H9 (cell line): ENCODE data around the gene XG. TPM values are rescaled to one million over a fixed set of nuclear protein-coding genes. Genes with fewer than 3 reads are reported as not detected.

Source experiments
- DNase-seq: peaks from one replicate; pipeline ENCODE4 v3.0.0-alpha.2; 2017
- H2AFZ ChIP-seq: one replicate; pipeline ENCODE4 v1.6.1; 2013; ENCODE audit warnings: mild to moderate bottlenecking, low read length, control low read depth, moderate library complexity
- H2AK5ac ChIP-seq: 2 replicates; pipeline ENCODE4 v1.6.1; 2013; ENCODE audit warnings: low read length, control low read depth, mixed read lengths; ENCODE audit not compliant: insufficient read length
- H2BK120ac ChIP-seq: one replicate; pipeline ENCODE4 v1.6.1; 2013; ENCODE audit warnings: low read depth, mild to moderate bottlenecking, low read length, control low read depth, inconsistent platforms; ENCODE audit not compliant: poor library complexity, severe bottlenecking
- H2BK12ac ChIP-seq: 2 replicates; pipeline ENCODE4 v1.6.1; 2013; ENCODE audit warnings: low read length, control low read depth, mixed read lengths, low read depth; ENCODE audit not compliant: insufficient read length
- H2BK15ac ChIP-seq: 2 replicates; pipeline ENCODE4 v1.6.1; 2013; ENCODE audit warnings: low read depth, low read length, control low read depth
- H2BK20ac ChIP-seq: one replicate; pipeline ENCODE4 v1.6.1; 2013; ENCODE audit warnings: low read depth, mild to moderate bottlenecking, low read length, control low read depth, inconsistent platforms; ENCODE audit not compliant: poor library complexity, severe bottlenecking
- H2BK5ac ChIP-seq: 2 replicates; pipeline ENCODE4 v1.6.1; 2013; ENCODE audit warnings: low read length, control low read depth, mixed read lengths; ENCODE audit not compliant: insufficient read length
- H3K14ac ChIP-seq: 2 replicates; pipeline ENCODE4 v1.6.1; 2013; ENCODE audit warnings: low read length, control low read depth; ENCODE audit not compliant: insufficient read depth
- H3K18ac ChIP-seq: 2 replicates; pipeline ENCODE4 v1.6.1; 2013; ENCODE audit warnings: low read depth, mild to moderate bottlenecking, mixed read lengths, low read length, control low read depth; ENCODE audit not compliant: insufficient read length
- H3K23ac ChIP-seq: 2 replicates; pipeline ENCODE4 v1.6.1; 2013; ENCODE audit warnings: low read length, control low read depth, mixed read lengths, low read depth; ENCODE audit not compliant: insufficient read length
- H3K23me2 ChIP-seq: 2 replicates; pipeline ENCODE4 v1.6.1; 2013; ENCODE audit warnings: low read depth, mild to moderate bottlenecking, mixed read lengths, low read length, control low read depth; ENCODE audit not compliant: insufficient read length, poor library complexity, severe bottlenecking
- H3K27ac ChIP-seq: 2 replicates; pipeline ENCODE4 v1.5.1; 2013; ENCODE audit warnings: low read length, control low read depth, mixed read lengths, low read depth; ENCODE audit not compliant: insufficient read length
- H3K27me3 ChIP-seq: 2 replicates; pipeline ENCODE4 v1.6.1; 2013; ENCODE audit warnings: low read length, control low read depth, inconsistent platforms; ENCODE audit not compliant: insufficient read depth
- H3K4ac ChIP-seq: 2 replicates; pipeline ENCODE4 v1.6.1; 2013; ENCODE audit warnings: low read depth, mild to moderate bottlenecking, control low read depth, inconsistent platforms, low read length, moderate library complexity
- H3K4me1 ChIP-seq: 2 replicates; pipeline ENCODE4 v1.6.1; 2013; ENCODE audit warnings: low read length, control low read depth, inconsistent platforms; ENCODE audit not compliant: insufficient read depth
- H3K4me2 ChIP-seq: 2 replicates; pipeline ENCODE4 v1.6.1; 2013; ENCODE audit warnings: low read length, control low read depth, mixed read lengths; ENCODE audit not compliant: insufficient read length, insufficient read depth
- H3K56ac ChIP-seq: 2 replicates; pipeline ENCODE4 v1.6.1; 2013; ENCODE audit warnings: low read depth, mild to moderate bottlenecking, mixed read lengths, low read length, control low read depth; ENCODE audit not compliant: insufficient read length
- H3K79me1 ChIP-seq: 2 replicates; pipeline ENCODE4 v1.6.1; 2013; ENCODE audit warnings: low read depth, mild to moderate bottlenecking, moderate library complexity, low read length, control low read depth, inconsistent platforms; ENCODE audit not compliant: insufficient read depth, poor library complexity, severe bottlenecking
- H3K79me2 ChIP-seq: 2 replicates; pipeline ENCODE4 v1.6.1; 2013; ENCODE audit warnings: low read length, control low read depth, inconsistent platforms; ENCODE audit not compliant: insufficient read depth
- H3K9ac ChIP-seq: 2 replicates; pipeline ENCODE4 v1.6.1; 2013; ENCODE audit warnings: low read length, control low read depth, mixed read lengths; ENCODE audit not compliant: insufficient read length; ENCODE audit errors: extremely low read depth
- H3K9me3 ChIP-seq: one replicate; pipeline ENCODE4 v1.6.1; 2013; ENCODE audit warnings: low read depth, low read length, inconsistent platforms; ENCODE audit not compliant: control insufficient read depth
- H3T11ph ChIP-seq: one replicate; pipeline ENCODE4 v1.6.1; 2013; ENCODE audit warnings: mild to moderate bottlenecking, low read length, control low read depth, inconsistent platforms
- H4K20me1 ChIP-seq: one replicate; pipeline ENCODE4 v1.6.1; 2013; ENCODE audit not compliant: control insufficient read depth, insufficient read length, insufficient read depth
- H4K5ac ChIP-seq: 2 replicates; pipeline ENCODE4 v1.6.1; 2013; ENCODE audit warnings: low read depth, mild to moderate bottlenecking, mixed read lengths, low read length, control low read depth; ENCODE audit not compliant: insufficient read length
- H4K8ac ChIP-seq: replicated peaks from 2 replicates; pipeline ENCODE4 v1.6.1; 2013; ENCODE audit warnings: low read length, control low read depth, mixed read lengths, low read depth; ENCODE audit not compliant: insufficient read length
- H4K91ac ChIP-seq: 2 replicates; pipeline ENCODE4 v1.6.1; 2013; ENCODE audit warnings: low read depth, mild to moderate bottlenecking, moderate library complexity, mixed read lengths, low read length, control low read depth; ENCODE audit not compliant: insufficient read length
- H3K27ac Mint-ChIP-seq, 3 experiments: 2 replicates in 2 of 3; 3 replicates in 1 of 3; pipeline ENCODE4 v1.8.0; 2020 to 2021; ENCODE audit warnings: mixed read lengths in 3 of 3, mild to moderate bottlenecking in 1 of 3, moderate library complexity in 1 of 3
- H3K27me3 Mint-ChIP-seq: 2 replicates; pipeline ENCODE4 v1.8.0; 2021; ENCODE audit warnings: low read depth, mild to moderate bottlenecking, moderate library complexity, mixed read lengths
- H3K36me3 Mint-ChIP-seq, 3 experiments: 2 replicates in 2 of 3; 3 replicates in 1 of 3; pipeline ENCODE4 v1.8.0; 2020 to 2021; ENCODE audit warnings: low read depth in 3 of 3, mixed read lengths in 3 of 3; ENCODE audit not compliant: insufficient read depth in 1 of 3
- H3K4me1 Mint-ChIP-seq, 2 experiments: 2 replicates each; pipeline ENCODE4 v1.8.0; 2020; ENCODE audit warnings: mixed read lengths in 2 of 2
- H3K4me3 Mint-ChIP-seq, 2 experiments: 2 replicates in 1 of 2; 3 replicates in 1 of 2; pipeline ENCODE4 v1.8.0; 2020 to 2021; ENCODE audit warnings: mild to moderate bottlenecking in 2 of 2, mixed read lengths in 2 of 2, moderate library complexity in 1 of 2
- H3K9me3 Mint-ChIP-seq, 2 experiments: 2 replicates in 1 of 2; 3 replicates in 1 of 2; pipeline ENCODE4 v1.8.0; 2020; ENCODE audit warnings: mild to moderate bottlenecking in 2 of 2, mixed read lengths in 2 of 2, moderate library complexity in 1 of 2
- WGBS: extraction: QIAGEN DNeasy Blood & Tissue Kit; methylation state at CpG from one replicate; pipeline ENCODE4 v1.1.7; 2013; ENCODE audit warnings: missing lambda C conversion rate, low lambda C conversion rate, mixed read lengths; ENCODE audit not compliant: insufficient read length; ENCODE audit errors: extremely low coverage; 5-methylcytosine and 5-hydroxymethylcytosine counted together
- total RNA-seq: library from RNA; stranded (reverse); gene quantifications from 2 replicates; pipeline ENCODE4 v1.2.1, GENCODE V29; 2021
- TF ChIP-seq, protein P1 (sequence below): fragments of 200-600 bp; sonication (generic); conservative IDR thresholded peaks from 3 replicates; pipeline ENCODE4 v1.8.0; 2021; ENCODE audit warnings: antibody characterized with exemption, mild to moderate bottlenecking

The XG gene
- total RNA-seq, 1 experiment from 2014 or later, result 1.1 TPM

DNA sequence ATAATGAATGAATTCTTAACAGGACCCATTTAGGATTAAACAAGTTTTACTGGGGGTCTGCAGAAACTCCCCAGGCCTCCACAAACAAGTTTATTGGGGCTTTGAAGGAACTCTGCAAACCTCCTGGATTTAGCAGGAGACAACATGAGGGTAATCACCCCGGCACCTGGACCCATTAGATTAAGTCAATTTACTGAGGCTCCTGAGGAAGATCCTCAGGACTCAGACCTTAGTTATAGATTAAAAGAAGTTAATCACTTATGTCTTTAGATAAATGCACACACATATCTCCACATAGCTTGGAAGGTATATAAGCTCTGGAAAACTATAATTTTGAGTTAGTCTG, 29.4 kb downstream of the XG start:
- Histone ChIP-seq H3K23me2 (no peaks in the 10 kb centered on the region), H2AFZ (no peak overlapping the region), H4K8ac (no peak overlapping the region), H3K4me1 (peaks cover 4% of the 10 kb centered on the region; the same call in 1 of the 2 replicates), H3K23ac (no peak overlapping the region), H2BK20ac (no peak overlapping the region), H3T11ph (no peak overlapping the region), H2BK12ac (no peak overlapping the region), H2BK15ac (no peak overlapping the region), H3K79me1 (no peaks in the 10 kb centered on the region), H3K9me3 (no peaks in the 10 kb centered on the region), H3K79me2 (no peaks in the 10 kb centered on the region), H2BK5ac (no peak overlapping the region), H4K91ac (no peak overlapping the region), H4K5ac (no peak overlapping the region), H3K4ac (no peak overlapping the region), H3K18ac (no peak overlapping the region), H3K4me2 (no peak overlapping the region), H4K20me1 (no peaks in the 10 kb centered on the region), H3K27me3 (no peaks in the 10 kb centered on the region), H3K9ac (no peak overlapping the region), H2AK5ac (no peak overlapping the region), H3K27ac (peak overlapping the region; percentile 72), H3K14ac (no peak overlapping the region), H2BK120ac (no peak overlapping the region), H3K56ac (no peak overlapping the region)
- WGBS, result no CpG with 5 or more reads among the region's 1 CpG
- Mint-ChIP-seq H3K27ac (peak overlapping the region; percentile 89 to 99 (median 98)), H3K4me1 (peaks cover 57 to 69% of the 10 kb centered on the region in 2 experiments), H3K27me3 (no peaks in the 10 kb centered on the region), H3K9me3 (no peaks in the 10 kb centered on the region), H3K36me3 (peaks cover 0 to 2% (median 0%) of the 10 kb centered on the region in 3 experiments; a peak in 1 of 7 replicates), H3K4me3 (no peak overlapping the region)
- TF ChIP-seq, protein P1, sequence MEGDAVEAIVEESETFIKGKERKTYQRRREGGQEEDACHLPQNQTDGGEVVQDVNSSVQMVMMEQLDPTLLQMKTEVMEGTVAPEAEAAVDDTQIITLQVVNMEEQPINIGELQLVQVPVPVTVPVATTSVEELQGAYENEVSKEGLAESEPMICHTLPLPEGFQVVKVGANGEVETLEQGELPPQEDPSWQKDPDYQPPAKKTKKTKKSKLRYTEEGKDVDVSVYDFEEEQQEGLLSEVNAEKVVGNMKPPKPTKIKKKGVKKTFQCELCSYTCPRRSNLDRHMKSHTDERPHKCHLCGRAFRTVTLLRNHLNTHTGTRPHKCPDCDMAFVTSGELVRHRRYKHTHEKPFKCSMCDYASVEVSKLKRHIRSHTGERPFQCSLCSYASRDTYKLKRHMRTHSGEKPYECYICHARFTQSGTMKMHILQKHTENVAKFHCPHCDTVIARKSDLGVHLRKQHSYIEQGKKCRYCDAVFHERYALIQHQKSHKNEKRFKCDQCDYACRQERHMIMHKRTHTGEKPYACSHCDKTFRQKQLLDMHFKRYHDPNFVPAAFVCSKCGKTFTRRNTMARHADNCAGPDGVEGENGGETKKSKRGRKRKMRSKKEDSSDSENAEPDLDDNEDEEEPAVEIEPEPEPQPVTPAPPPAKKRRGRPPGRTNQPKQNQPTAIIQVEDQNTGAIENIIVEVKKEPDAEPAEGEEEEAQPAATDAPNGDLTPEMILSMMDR, result no peak
- DNase-seq, result no peak
